ENCODE measurements around the gene KLHL2. TPM values are rescaled to one million over a fixed set of nuclear protein-coding genes. Genes with fewer than 3 reads are reported as not detected.
"Not testable (repeated sequence)": the region's sequence is repeated elsewhere in the genome, so short reads cannot be mapped to it uniquely, and the experiment has no call there.

The KLHL2 gene
- total RNA-seq, 4 donors from 2014 or later = 12.5 to 16.4 (median 14.1) TPM

DNA sequence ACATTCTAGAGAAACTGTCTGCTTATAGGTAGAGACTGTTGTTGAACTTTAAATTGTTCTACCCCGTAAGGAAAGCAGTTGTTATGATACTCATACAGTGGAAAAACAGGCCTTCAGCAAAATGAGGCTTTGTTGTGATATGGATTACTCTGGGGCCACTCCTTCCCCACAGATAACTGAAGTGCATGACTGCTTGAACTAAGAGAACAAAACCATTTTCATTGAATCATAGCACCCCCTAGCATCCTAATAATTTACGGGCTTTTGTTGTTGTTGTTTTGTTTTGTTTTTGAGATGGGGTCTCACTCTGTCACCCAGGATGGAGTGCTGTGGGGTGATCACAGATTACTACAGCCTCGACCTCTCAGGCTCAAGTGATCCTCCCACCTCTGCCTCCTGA lies 54.9 kb downstream of the KLHL2 start:
- H3K9me3 ChIP-seq; H3K36me3 ChIP-seq; H3K27ac ChIP-seq; H3K27me3 ChIP-seq; DNase-seq (ENCODE audit: low spot score in 2 of 2); H3K4me1 ChIP-seq; H3K4me3 ChIP-seq: not testable (repeated sequence)
- 83% methylated on average over 3 of the region's 3 CpGs for WGBS

DNA sequence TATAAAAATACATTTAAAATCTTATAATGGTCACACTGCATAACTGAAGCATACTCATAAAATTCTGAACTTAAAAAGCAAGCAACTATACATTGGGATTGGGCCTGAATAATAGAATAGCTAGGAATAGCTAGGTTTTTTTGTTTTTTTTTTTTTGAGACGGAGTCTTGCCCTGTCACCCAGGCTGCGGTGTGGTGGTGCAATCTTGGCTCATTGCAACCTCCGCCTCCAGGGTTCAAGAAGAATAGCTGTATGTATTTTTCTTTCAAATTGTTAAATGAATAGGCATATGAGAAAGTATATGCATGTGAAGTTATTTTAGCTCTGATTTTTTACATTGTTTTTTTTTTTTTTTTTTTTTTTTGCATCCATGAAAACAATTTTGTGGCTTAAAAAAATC lies 56.1 kb downstream of the KLHL2 start:
- H3K4me3 ChIP-seq; H3K27ac ChIP-seq; H3K36me3 ChIP-seq; H3K27me3 ChIP-seq; DNase-seq (ENCODE audit: low spot score in 2 of 2); H3K9me3 ChIP-seq; H3K4me1 ChIP-seq: not testable (repeated sequence)
- 100% methylated on average over 3 of the region's 3 CpGs for WGBS

DNA sequence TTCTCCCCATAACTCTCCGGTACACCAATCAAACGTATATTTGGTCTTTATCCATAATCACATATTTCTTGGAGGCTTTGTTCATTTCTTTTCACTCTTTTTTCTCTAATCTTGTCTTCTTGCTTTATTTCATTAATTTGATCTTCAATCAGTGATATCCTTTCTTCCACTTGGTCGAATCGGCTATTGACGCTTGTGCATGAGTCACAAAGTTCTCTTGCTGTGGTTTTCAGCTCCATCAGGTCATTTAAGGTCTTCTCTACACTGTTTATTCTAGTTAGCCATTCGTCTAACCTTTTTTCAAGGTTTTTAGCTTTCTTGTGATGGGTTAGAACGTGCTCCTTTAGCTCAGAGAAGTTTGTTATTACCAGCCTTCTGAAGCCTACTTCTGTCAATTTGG lies 62.6 kb downstream of the KLHL2 start:
- not testable (repeated sequence) for H3K27ac ChIP-seq; H3K4me1 ChIP-seq; DNase-seq (ENCODE audit: low spot score in 2 of 2); H3K27me3 ChIP-seq; H3K4me3 ChIP-seq; H3K9me3 ChIP-seq; H3K36me3 ChIP-seq
- 90% methylated on average over 7 of the region's 7 CpGs for whole genome bisulfite sequencing

DNA sequence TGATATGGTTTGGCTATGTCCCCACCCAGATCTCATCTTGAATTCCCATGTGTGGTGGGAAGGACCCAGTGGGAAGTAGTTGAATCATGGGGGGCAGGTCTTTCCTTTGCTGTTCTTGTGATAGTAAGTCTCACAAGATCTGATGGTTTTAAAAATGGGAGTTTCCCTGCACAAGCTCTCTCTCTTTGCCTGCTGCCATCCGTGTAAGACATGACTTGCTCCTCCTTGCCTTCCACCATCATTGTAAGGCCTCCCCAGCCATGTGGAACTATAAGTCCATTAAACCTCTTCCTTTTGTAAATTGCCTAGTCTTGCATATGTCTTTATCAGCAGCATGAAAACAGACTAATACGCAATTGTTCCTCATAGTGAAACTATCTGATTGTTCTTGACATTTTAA lies 66.1 kb downstream of the KLHL2 start:
- H3K9me3 ChIP-seq; H3K36me3 ChIP-seq; H3K27me3 ChIP-seq; H3K4me1 ChIP-seq; H3K4me3 ChIP-seq; DNase-seq (ENCODE audit: low spot score in 2 of 2); H3K27ac ChIP-seq: not testable (repeated sequence)
- WGBS = 96% methylated on average over 2 of the region's 2 CpGs

DNA sequence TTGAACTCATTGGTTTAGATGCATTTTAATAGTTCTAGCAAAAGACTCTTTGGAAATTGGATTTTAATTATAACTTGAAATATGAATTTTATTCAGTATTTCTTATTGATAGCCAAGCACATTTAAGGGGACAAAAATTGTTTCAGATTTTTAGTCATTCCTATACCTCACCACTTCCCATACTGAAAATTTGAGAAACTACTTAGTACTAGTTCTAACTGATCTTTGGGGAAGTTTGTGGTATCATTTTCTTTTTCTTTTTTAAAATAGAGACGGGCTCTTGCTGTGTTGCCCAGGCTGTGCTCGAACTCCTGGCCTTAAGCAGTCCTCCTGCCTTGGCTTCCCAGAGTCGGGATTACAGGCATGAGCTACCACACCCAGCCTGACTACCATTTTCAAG lies 68.0 kb downstream of the KLHL2 start:
- not testable (repeated sequence) for H3K9me3 ChIP-seq; H3K27me3 ChIP-seq; H3K27ac ChIP-seq; H3K36me3 ChIP-seq; DNase-seq (ENCODE audit: low spot score in 2 of 2); H3K4me1 ChIP-seq; H3K4me3 ChIP-seq
- 89% methylated on average over 3 of the region's 3 CpGs for WGBS

DNA sequence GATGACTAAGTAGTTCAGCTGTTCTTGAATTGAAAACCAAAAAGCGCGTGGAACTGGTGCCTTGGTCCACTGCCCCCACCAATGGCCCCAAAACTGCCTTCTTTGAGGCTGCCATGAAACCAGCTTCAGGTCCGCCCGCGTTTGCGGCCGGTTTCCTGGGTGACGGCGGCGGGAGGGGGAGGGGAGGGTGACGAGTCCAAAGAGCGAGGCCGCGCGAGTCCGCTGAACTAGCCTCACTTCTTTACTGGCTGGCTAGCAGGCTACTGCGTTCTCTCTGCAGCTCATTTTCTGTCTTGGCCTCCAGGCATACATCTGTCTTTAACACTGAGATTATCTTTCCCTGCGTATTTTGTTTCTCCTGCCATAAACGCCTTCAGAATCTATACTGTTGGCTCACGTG lies 72.2 kb downstream of the KLHL2 start:
- H3K27me3 ChIP-seq; H3K4me3 ChIP-seq; DNase-seq (ENCODE audit: low spot score in 2 of 2); H3K4me1 ChIP-seq; H3K36me3 ChIP-seq; H3K9me3 ChIP-seq; H3K27ac ChIP-seq: not testable (repeated sequence)
- 96% methylated on average over 20 of the region's 20 CpGs for WGBS

DNA sequence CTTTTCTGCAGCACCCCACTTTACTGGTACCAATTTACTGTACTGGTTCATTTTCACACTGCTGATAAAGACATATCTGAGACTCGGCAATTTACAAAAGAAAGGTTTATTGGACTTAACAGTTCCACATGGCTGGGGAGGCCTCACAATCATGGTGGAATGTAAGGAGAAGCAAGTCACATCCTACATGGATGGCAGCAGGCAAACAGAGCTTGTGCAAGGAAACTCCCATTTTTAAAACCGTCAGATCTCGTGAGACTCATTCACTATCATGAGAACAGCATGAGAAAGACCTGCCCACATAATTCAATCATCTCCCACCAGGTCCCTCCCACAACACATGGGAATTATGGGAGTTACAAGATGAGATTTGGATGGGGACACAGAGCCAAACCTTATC lies 77.3 kb downstream of the KLHL2 start:
- H3K27ac ChIP-seq; H3K27me3 ChIP-seq; H3K4me3 ChIP-seq; H3K4me1 ChIP-seq; DNase-seq (ENCODE audit: low spot score in 2 of 2); H3K9me3 ChIP-seq; H3K36me3 ChIP-seq: not testable (repeated sequence)
- WGBS = 100% methylated on average over 3 of the region's 3 CpGs

DNA sequence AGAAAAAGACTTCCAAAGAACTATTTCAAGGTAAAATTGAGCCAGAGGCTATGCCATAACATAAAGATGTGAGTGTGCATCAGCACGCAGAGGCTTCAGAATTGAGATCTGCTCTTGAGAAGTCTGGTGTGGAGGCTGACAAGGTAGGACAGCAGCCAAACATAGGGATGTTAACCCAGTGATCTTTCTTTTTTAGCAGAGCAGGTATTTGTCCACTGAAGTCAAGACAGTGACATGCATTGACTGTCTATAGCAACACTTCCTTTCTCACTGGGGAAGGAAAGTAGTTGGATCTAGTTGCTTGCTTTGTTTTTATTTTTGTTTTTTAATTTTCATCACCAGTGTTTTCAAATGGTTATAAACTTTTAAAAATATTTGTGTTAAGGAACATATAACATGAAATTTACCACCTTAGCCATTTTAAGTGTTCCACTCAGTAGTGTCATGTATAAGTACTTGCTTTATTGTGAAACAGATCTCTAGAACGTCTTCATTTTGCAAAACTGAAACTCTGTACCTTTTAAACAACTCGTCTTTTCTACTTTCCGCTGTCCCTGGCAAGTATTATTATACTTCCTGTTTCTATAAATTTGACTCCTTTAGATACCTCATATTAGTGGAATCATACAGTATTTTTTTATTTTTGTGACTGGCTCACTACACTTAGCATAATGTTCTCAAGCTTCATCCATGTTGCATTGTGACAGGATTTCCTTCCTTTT lies 79.4 kb downstream of the KLHL2 start:
- not testable (repeated sequence) for H3K36me3 ChIP-seq; H3K4me3 ChIP-seq; H3K9me3 ChIP-seq; H3K4me1 ChIP-seq; H3K27me3 ChIP-seq; DNase-seq (ENCODE audit: low spot score in 2 of 2); H3K27ac ChIP-seq
- WGBS = 78% methylated on average over 4 of the region's 4 CpGs

DNA sequence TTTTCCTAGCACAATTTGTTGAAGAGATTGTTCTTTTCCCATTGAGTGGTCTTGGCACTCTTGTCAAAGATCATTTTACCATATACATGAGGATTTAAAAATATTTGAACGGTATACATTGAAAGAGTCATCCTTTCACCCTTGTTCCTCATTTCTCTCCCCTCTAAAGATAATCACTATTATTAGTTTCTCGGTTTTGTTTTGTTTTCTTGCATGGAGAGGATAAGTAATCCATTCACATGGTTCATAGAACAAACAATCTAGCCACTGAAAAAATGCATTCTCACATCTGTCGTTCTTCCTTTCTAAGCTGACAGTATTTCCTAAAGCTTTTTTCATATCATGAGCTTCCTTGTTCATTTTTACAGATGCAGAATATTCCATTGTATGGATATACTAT lies 80.9 kb downstream of the KLHL2 start:
- WGBS = 70% methylated on average over 3 of the region's 3 CpGs
- TF ChIP-seq EP300 (IDR thresholded peaks at IDR 0.05) (no peak), POLR2A (IDR thresholded peaks at IDR 0.05) (no peak), POLR2AphosphoS5 (IDR thresholded peaks at IDR 0.05) (no peak)
- no peaks in the 10 kb centered on the region for H3K4me1 ChIP-seq
- DNase-seq (ENCODE audit: low spot score in 2 of 2) = no peak
- H3K36me3 ChIP-seq = peaks cover 6% of the 10 kb centered on the region
- no peaks in the 10 kb centered on the region for H3K27me3 ChIP-seq
- no peak overlapping the region for H3K27ac ChIP-seq
- H3K9me3 ChIP-seq = no peaks in the 10 kb centered on the region
- H3K4me3 ChIP-seq = no peak overlapping the region

DNA sequence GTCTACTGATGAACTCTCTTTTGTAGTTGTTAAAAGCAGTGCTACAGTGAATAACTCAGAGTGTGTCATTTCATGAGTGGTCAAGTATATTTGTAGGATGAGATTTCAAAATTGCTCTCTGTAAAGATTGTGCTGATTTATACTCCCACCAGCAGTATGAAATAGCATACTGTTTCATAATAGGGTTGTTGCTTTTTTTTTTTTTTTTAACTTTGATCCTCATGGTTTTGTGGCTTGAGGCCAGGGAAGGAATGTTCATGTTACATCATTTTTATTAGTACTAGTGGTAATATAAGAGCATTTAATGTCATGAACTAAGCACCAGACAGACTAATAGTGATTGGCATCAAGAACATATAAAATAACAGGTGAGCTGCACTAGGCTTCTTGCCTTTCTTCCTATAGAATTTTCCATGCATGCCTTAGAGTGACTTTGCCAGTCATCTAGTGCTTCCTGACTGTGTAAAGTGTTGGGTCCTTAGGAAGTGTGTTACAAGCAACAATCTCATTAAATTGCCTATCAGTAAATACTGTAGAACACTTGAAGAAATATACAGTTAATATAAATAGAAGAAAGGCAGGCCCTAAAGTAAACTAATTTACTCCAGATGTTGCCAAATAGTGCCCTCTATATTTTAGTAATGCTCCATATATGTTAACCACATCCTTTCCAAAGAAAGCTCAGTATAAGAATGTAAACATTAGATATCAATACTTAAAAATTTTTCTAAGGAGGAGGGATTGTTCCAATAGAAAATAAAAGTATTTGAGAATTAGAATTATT lies 81.5 kb downstream of the KLHL2 start:
- Histone ChIP-seq H3K36me3 (peaks cover 5% of the 10 kb centered on the region), H3K4me1 (peaks cover under 1% of the 10 kb centered on the region), H3K9me3 (no peaks in the 10 kb centered on the region), H3K27me3 (no peaks in the 10 kb centered on the region), H3K4me3 (no peak overlapping the region), H3K27ac (no peak overlapping the region)
- DNase-seq (ENCODE audit: low spot score in 2 of 2) = no peak
- TF ChIP-seq POLR2A (IDR thresholded peaks at IDR 0.05) (no peak), EP300 (IDR thresholded peaks at IDR 0.05) (no peak), POLR2AphosphoS5 (IDR thresholded peaks at IDR 0.05) (no peak)
- TF ChIP-seq, protein P1, sequence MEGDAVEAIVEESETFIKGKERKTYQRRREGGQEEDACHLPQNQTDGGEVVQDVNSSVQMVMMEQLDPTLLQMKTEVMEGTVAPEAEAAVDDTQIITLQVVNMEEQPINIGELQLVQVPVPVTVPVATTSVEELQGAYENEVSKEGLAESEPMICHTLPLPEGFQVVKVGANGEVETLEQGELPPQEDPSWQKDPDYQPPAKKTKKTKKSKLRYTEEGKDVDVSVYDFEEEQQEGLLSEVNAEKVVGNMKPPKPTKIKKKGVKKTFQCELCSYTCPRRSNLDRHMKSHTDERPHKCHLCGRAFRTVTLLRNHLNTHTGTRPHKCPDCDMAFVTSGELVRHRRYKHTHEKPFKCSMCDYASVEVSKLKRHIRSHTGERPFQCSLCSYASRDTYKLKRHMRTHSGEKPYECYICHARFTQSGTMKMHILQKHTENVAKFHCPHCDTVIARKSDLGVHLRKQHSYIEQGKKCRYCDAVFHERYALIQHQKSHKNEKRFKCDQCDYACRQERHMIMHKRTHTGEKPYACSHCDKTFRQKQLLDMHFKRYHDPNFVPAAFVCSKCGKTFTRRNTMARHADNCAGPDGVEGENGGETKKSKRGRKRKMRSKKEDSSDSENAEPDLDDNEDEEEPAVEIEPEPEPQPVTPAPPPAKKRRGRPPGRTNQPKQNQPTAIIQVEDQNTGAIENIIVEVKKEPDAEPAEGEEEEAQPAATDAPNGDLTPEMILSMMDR (IDR thresholded peaks at IDR 0.05) = no peak
